ENCODE data around the gene CFAP65.

CFAP65 gene, protein sequence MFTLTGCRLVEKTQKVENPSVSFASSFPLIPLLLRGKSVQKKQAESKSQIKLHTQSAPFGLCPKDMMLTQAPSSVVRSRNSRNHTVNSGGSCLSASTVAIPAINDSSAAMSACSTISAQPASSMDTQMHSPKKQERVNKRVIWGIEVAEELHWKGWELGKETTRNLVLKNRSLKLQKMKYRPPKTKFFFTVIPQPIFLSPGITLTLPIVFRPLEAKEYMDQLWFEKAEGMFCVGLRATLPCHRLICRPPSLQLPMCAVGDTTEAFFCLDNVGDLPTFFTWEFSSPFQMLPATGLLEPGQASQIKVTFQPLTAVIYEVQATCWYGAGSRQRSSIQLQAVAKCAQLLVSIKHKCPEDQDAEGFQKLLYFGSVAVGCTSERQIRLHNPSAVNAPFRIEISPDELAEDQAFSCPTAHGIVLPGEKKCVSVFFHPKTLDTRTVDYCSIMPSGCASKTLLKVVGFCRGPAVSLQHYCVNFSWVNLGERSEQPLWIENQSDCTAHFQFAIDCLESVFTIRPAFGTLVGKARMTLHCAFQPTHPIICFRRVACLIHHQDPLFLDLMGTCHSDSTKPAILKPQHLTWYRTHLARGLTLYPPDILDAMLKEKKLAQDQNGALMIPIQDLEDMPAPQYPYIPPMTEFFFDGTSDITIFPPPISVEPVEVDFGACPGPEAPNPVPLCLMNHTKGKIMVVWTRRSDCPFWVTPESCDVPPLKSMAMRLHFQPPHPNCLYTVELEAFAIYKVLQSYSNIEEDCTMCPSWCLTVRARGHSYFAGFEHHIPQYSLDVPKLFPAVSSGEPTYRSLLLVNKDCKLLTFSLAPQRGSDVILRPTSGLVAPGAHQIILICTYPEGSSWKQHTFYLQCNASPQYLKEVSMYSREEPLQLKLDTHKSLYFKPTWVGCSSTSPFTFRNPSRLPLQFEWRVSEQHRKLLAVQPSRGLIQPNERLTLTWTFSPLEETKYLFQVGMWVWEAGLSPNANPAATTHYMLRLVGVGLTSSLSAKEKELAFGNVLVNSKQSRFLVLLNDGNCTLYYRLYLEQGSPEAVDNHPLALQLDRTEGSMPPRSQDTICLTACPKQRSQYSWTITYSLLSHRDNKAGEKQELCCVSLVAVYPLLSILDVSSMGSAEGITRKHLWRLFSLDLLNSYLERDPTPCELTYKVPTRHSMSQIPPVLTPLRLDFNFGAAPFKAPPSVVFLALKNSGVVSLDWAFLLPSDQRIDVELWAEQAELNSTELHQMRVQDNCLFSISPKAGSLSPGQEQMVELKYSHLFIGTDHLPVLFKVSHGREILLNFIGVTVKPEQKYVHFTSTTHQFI (N-terminal part only)

DNA sequence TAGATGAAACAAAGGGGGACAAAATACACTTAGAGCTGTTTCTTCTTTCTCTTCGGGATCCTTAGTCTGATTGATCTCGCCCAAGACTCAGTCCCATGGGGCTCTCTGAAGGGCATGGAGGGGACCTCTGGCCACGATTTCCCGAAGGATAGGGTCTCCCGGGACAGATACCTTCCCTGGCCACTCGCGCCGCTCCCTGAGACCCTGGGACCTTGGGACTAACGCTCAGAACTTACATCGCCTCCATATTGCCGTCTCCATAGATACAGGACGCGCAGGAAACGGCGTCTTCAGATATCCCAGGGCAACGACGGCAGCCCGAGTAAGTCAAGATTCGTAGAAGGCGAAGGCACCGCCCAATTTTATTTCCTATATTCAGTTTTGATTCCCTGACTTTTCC is at the start of gene CFAP65:
Gene CFAP65 (minus strand): TSS at position 265 of the 400 bp plus-strand sequence. CDS start 2,468 bp downstream, outside the sequence.
- H3K4me3 ChIP-seq (ENCODE audit: low read depth, low read length), result peak within 1 kb of the TSS; percentile 62

DNA sequence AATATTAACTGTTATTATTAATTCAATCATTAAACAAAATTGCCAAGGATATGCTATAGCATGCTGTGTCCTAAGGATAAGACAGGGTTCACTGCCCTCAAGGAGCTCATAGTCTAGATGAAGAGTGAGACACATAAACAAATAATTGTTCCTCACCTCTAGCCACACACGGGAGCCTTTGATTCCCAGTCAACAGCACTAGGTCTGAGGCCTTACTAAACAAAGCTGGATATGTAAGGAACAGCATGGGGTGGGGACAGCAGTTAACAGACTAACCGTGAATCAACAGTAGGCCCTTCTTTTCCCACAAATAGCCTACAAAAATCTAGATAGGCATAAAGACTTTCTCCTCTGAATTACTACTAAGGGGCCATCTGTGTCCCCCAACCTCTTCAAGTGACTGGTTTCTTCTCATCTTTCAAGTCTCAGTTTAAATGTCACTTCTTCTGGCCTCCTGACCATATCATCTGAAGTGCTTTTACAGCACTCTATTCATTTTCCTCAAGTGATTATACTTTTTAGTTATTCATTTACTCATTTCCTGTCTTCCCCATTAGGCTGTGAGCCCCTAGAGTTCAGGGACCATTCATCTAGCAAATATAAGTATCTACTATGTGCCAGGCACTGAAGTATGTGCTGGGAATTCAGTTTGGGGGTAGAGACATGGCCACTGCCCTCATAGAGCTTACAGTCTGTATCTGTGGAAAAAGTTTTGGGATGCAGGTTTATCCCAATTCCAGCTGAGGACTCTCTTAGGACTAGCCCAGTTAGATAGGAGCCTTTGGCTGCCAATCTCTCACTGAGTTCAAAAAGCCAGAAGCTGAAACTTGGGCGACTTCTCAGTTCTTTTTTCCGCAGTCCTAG is 49.4 kb upstream of the CFAP65 start:
- no peak overlapping the region for H3K4me3 ChIP-seq (ENCODE audit: low read depth, low read length)

- H3K4me3 ChIP-seq (ENCODE audit: low read depth, low read length), result no peak overlapping the region
Observed at GRCh38 chr2:219089330-219089729, 48.0 kb upstream of the CFAP65 start.

DNA sequence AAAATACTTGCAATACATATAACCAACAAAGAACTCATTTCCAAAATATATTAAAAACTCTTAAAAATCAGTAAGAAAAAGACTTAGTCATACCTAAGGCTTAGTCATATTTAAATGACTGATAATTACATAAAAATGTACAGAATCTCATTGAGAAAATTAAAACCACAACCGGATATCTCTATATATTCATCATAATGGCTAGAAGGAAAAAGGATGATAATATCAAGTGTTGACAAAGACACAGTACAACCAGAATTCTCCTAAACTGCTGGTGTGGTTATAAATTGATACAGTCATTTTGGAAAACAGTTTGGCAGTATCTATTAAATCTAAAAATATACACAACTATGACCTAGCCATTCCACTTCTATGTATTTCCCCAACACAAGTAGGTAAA is 46.5 kb upstream of the CFAP65 start:
- H3K4me3 ChIP-seq (ENCODE audit: low read depth, low read length), result no peak overlapping the region

DNA sequence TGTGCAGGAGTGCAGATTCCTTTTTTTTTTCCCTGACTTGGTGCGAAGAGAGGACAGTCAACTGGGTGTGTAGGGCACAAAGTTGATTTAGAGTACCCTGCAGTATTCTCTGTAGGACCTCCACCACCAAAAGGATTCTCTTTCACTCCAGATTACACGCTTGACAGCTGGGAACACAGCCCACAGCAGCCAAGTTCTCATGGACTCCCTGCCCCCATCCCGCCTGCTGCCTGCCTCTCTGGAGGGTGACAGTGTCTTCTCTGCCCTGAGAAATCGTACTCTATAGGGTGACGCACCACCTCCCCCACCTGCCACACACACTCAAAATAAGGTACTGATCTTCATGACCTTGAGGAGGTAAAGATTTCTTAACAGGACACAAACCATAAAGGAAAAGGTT is 46.0 kb upstream of the CFAP65 start:
- H3K4me3 ChIP-seq (ENCODE audit: low read depth, low read length), result no peak overlapping the region

- no peak overlapping the region for H3K4me3 ChIP-seq (ENCODE audit: low read depth, low read length)
Observed at GRCh38 chr2:219086196-219086595, 44.9 kb upstream of the CFAP65 start.

GRCh38 chr2:219084791-219085190 is 43.5 kb upstream of the CFAP65 start:
- H3K4me3 ChIP-seq (ENCODE audit: low read depth, low read length), result no peak overlapping the region

DNA sequence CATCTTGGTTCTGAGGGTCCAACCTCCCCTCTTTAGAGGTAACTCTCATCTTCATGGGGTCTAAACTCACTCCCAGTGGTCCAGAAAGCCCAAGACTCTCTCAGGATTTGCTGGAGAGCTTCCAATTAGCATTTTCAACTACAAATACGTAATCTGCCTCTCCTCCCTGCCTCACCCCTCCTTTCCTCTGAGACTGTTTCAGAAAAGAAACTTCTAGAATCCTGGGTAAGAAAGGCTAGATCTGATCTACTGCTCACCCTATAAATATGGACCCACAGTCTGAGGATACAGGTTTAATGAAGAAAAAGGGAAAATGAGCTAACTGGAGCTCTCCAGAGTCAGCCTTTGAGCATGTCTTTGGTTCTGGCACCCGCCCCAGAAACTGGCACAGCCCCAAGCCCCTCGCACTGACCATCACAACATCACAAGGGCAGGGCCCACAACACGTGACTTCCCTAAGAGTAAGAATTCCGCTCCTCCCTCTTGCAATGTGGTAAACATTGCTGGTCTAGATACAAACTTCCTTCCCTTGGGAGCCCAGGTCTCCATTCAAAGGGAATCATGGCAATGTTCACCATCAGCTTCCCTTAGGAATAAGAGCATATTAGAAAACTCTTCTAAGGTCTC is 41.1 kb upstream of the CFAP65 start:
- H3K4me3 ChIP-seq (ENCODE audit: low read depth, low read length), result no peak overlapping the region

DNA sequence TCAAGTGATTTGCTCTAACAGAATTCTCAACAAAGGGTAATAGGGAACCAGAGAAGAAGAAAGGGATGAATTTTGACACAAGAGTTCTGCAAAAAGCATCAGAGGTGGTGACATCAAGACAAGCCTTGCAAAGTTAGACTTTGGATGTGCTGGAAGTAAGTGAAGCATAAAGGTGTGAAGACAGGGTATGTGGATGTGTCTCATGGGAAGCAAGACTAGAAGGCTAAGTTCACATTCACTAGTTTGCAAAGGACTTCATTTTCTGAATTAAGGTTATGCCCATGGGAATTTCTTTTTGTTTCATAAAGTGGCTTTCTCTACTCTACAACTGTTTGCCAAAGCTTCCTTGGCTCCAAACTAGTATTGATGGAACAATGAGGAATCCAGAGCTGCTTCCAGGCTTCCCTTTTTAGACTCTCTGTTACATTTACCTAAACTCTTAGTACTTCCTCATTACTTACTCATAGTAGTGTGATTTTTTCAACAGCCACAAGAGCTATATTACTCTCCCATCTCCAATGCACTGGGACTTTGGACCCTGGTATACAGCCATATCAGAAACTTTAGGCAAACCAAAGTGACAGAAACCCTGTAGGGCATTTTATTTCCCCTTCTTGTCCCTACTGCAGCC is 40.5 kb upstream of the CFAP65 start:
- H3K4me3 ChIP-seq (ENCODE audit: low read depth, low read length), result no peak overlapping the region

DNA sequence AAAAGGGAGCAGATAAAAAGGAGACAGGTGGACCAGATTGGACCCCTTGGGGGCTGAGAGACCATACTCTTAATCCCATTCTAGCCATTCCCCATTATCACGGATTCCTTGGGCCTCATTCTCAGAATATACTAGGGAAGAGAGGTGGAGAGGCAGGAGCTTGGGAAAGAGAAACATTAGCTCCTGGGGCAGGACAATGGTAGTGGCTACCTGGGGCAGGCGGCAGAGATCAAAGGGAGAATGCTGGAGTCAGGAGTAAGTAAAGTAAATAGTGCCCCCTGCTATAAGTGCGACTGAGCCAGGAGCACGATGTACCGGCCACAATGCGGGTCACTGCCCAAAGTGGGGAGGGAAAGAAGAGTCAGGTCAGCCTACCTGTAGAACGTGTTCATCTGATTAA is 39.8 kb upstream of the CFAP65 start:
- H3K4me3 ChIP-seq (ENCODE audit: low read depth, low read length), result no peak overlapping the region

- H3K4me3 ChIP-seq (ENCODE audit: low read depth, low read length), result no peak overlapping the region
Observed at GRCh38 chr2:219079417-219079816, 38.1 kb upstream of the CFAP65 start.

DNA sequence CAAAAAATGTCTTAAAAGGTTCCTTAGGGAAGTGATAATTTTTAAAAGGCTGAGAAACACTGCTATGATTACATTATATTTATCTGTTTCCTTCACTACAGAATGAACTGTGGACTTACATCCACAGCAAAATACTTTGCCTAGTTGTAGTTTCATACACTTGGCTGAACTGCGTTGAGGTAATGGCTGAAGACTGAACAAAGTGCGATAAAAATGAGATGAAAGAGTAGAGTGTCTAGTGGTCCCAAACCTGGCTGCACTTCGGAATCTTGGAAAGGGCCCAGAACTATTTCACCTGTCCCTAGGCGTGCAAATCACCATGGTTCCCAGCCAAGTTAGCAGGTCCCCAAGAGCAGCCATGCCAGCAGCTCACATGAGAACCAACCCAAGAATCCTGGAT is 37.6 kb upstream of the CFAP65 start:
- no peak overlapping the region for H3K4me3 ChIP-seq (ENCODE audit: low read depth, low read length)

DNA sequence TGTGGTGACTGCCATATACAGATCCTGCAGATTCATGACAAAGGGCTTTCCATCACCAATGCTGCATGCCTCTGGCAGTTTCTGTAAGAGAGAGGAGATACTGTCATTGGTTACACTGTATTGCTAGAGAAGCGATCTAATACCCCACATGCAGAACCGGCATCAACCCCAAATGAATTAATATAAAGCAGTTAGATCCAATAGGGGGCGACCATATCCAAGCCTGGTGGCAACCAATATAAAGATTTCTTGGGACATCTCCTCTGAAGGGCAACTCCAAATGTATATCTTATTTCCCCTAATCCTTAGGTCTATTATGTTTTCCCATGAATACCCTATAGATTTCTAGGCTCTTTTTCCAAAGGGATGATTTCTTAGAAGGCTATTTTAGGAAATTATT is 36.8 kb upstream of the CFAP65 start:
- no peak overlapping the region for H3K4me3 ChIP-seq (ENCODE audit: low read depth, low read length)

DNA sequence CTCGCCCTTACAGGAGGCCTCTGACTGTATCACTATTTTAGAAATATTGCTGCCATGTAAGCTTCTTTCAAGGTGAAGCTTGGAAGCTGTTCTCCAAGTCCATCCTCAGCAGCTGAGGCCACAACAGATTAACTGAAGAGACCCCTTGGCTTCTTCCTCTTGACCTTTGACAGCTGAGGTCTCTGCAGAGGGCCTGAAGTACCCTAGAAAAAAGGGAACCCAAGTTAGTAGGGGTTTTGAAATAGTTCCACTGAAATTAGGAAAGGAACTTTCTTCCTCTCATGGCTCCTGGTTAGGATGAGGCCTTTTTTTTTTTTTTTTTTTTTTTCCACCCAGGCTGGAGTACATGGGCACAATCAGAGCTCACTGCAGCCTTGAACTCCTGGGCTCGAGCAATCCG is 34.9 kb upstream of the CFAP65 start:
- no peak overlapping the region for H3K4me3 ChIP-seq (ENCODE audit: low read depth, low read length)

- no peak overlapping the region for H3K4me3 ChIP-seq (ENCODE audit: low read depth, low read length)
Observed at GRCh38 chr2:219073413-219074129, 32.3 kb upstream of the CFAP65 start.

DNA sequence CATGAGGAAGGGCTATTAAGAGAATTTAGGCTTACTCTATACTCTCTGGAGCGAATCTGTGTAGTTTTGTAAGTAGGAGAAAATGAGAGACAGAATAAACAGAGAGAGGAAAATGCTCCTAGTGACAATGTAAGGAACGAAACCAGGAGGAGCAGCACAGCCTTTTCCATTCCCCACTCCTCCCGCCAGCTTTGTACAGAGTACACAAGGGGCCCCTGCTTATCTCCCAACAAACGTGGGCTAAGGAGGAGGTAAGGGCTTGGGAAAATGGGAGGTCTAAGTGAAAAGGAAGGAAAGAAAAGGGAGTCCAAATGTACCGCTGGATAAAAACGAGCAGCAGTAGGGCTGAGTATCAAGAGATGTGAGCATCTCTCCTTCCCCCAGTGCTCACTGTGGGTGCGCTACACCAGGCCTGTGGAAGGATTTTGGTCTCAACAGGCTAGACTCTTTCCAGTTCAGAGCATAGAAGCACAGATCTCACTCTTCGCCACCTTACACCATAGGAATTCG is 31.5 kb upstream of the CFAP65 start:
- H3K4me3 ChIP-seq (ENCODE audit: low read depth, low read length), result no peak overlapping the region

DNA sequence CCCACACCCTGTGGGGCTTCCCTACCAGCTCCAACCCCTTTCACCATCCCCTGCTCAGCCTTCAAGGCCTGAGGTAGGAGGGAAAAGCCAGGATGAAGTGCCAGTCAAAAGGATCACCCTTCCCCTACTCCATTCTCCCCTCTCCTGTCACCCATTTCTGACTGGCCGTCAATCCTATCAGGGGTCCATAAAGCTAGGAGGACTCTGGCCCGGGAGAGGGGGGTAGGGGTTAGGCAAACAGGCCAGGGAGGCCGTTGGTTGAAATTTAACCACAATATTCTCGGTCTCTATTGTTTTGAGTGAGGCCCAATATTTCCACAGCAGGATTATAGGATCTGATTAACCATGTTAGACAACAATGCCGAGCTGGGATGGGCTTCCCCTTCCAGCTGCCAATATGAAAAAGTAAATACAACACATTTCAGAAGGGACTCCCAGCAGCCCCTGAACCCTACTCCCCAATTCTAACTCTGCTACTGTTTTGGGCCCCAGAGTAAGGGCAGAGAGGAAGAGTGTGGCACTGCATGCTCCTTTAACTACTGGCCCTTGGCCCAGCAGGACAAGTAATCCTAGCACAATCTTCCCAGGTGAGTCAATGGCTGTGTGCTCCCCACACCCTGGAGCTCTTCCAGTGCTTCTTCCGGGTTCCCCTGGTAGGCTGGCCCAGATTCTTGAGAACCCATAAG is 30.0 kb upstream of the CFAP65 start:
- H3K4me3 ChIP-seq (ENCODE audit: low read depth, low read length), result no peak overlapping the region

- no peak overlapping the region for H3K4me3 ChIP-seq (ENCODE audit: low read depth, low read length)
Observed at GRCh38 chr2:219065484-219065883, 24.2 kb upstream of the CFAP65 start.
